ENCODE data around the gene TMED1. TPM values are rescaled to one million over a fixed set of nuclear protein-coding genes. Genes with fewer than 3 reads are reported as not detected.

Gene TMED1
- total RNA-seq, 2 donors from 2014 or later = 15.2 to 24.1 TPM

DNA sequence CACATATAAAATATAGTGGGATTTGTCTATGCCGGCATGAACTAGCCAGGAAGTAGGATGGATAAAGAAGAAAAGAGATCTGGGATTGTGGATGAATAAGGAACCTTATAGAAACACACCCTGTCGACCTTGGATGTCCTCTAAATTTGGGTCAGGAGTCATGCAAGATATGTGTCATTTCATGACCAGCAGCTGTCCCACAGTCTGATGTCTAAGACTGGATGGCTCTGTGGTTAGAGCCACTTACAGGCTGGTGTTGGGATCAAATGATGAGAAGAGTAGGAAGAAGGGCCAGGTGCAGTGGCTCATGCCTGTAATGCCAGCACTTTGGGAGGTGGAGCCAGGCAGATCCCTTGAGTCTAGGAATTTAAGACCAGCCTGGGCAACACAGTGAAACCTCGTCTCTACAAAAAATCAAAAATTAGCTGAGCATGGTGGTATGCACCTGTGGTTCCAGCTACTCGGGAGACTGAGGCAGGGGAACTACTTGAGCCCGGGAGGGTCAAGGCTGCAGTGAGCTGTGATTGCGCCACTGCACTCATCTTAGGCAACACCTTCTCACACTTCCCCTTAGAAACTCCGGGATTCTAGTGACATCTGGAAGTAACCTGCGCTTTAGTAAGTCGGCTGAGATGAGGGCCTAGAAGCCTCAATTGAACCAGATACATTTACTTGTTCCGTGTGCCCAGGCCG is 30.8 kb downstream of the TMED1 start:
- H3K9me3 Mint-ChIP-seq = no peaks in the 10 kb centered on the region
- H3K27me3 Mint-ChIP-seq = no peaks in the 10 kb centered on the region
- DNase-seq (ENCODE audit: low spot score) = no peak
- H3K27ac Mint-ChIP-seq = peak overlapping the region; percentile 4 to 55
- peaks cover 21% of the 10 kb centered on the region for H3K36me3 Mint-ChIP-seq
- no peak overlapping the region for H3K4me3 Mint-ChIP-seq
- no peak for ATAC-seq
- H3K4me1 Mint-ChIP-seq (ENCODE audit: low read depth in 2 of 2) = peaks cover 41 to 47% of the 10 kb centered on the region in 2 donors

- Mint-ChIP-seq H3K27me3 (no peaks in the 10 kb centered on the region), H3K27ac (peak overlapping the region; percentile 60 to 86), H3K36me3 (peaks cover 9% of the 10 kb centered on the region), H3K4me1 (ENCODE audit: low read depth in 2 of 2) (peaks cover 35 to 45% of the 10 kb centered on the region in 2 donors), H3K9me3 (no peaks in the 10 kb centered on the region), H3K4me3 (no peak overlapping the region)
- DNase-seq (ENCODE audit: low spot score) = no peak
- ATAC-seq = no peak
These were observed 32.8 kb downstream of the TMED1 start for GRCh38 chr19:10803252-10803651.

- Mint-ChIP-seq H3K27me3 (no peaks in the 10 kb centered on the region), H3K27ac (peak overlapping the region in 1 of 2 donors; percentile 86), H3K4me3 (no peak overlapping the region), H3K36me3 (peaks cover 7% of the 10 kb centered on the region), H3K9me3 (no peaks in the 10 kb centered on the region), H3K4me1 (ENCODE audit: low read depth in 2 of 2) (peaks cover 37 to 52% of the 10 kb centered on the region in 2 donors)
- DNase-seq (ENCODE audit: low spot score) (no peak), ATAC-seq (no peak)
These were observed 33.5 kb downstream of the TMED1 start for GRCh38 chr19:10802479-10802878.

- Mint-ChIP-seq H3K27me3 (no peaks in the 10 kb centered on the region), H3K36me3 (peaks cover 7% of the 10 kb centered on the region)
- ATAC-seq = no peak
These were observed 35.5 kb downstream of the TMED1 start for GRCh38 chr19:10800488-10800887.

DNA sequence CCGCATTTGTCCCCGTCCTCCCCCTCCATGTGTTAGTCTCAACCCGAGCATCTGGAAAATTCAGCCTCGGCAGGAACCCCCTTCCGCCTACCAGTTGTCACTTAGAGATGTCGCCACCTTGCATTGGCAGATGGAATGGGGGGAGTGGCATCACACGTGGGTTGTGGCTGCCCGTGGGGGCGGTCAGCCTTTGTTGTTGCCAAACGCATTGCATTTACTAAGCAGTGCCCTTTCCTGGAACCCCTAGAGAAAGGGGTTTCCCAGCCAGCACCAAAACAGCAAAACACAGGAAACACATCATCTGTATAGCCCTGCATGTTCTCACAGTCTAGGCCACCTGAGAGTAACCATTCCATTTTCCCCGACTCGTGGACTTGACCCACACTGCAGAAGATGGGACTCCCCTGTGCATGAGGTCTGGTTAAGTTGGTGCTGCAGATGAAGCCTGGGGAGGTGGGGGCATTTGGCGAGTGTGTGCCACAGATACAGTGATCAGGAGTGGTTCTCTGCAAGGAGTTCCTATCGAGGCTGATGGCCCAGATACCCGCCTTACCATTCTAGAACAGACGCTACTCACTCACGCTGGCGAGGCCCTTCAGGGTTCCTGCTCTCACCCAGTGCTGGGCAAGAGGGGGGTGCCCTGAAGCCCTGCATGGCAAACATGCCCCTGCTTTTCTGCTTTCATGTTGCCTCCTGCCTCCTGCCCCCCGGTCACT is 38.3 kb downstream of the TMED1 start:
- Mint-ChIP-seq H3K36me3 (peaks cover 6% of the 10 kb centered on the region), H3K27me3 (no peaks in the 10 kb centered on the region)
- ATAC-seq = peak; percentile 92

More at GRCh38 chr19:10800488-10800887, 35.5 kb downstream of the TMED1 start:
- Mint-ChIP-seq H3K27ac (peak overlapping the region; percentile 93 to 99), H3K4me1 (ENCODE audit: low read depth in 2 of 2) (peaks cover 45 to 54% of the 10 kb centered on the region in 2 donors), H3K9me3 (no peaks in the 10 kb centered on the region), H3K4me3 (no peak overlapping the region)
- DNase-seq (ENCODE audit: low spot score) = no peak

DNA sequence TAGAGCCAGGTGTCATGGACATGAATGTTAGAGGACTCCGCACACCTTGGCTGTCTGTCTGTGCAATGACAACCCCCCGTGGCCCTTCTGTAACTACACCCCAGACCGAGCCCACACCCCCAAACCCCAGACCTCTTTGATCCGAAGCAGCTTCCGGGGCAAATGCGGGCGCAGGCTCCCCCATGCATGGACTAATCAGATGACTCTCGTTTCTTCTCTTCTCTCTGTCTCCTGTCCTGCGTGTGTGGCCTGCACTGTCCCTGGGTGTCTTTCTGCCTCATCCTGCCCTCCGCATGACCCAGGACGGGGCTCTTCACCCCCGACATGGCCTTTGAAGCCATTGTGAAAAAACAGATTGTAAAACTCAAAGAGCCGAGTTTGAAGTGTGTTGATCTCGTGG is 38.9 kb downstream of the TMED1 start:
- ATAC-seq (peak; percentile 74), DNase-seq (ENCODE audit: low spot score) (peak; percentile 78)
- peak overlapping the region; percentile 93 for H3K4me3 Mint-ChIP-seq
- peaks cover 42 to 58% of the 10 kb centered on the region in 2 donors for H3K4me1 Mint-ChIP-seq (ENCODE audit: low read depth in 2 of 2)
- peak overlapping the region; percentile 93 to 99 for H3K27ac Mint-ChIP-seq
- no peaks in the 10 kb centered on the region for H3K9me3 Mint-ChIP-seq
- H3K27me3 Mint-ChIP-seq = no peaks in the 10 kb centered on the region
- H3K36me3 Mint-ChIP-seq = peaks cover 6% of the 10 kb centered on the region

More for the DNA sequence above, 38.3 kb downstream of the TMED1 start:
- Mint-ChIP-seq H3K9me3 (no peaks in the 10 kb centered on the region), H3K4me1 (ENCODE audit: low read depth in 2 of 2) (peaks cover 42 to 57% of the 10 kb centered on the region in 2 donors), H3K27ac (peak overlapping the region; percentile 93 to 99), H3K4me3 (peak overlapping the region; percentile 93)
- DNase-seq (ENCODE audit: low spot score) = peak; percentile 99

GRCh38 chr19:10796653-10797052 is 39.4 kb downstream of the TMED1 start:
- no peak for ATAC-seq
- Mint-ChIP-seq H3K4me3 (peak overlapping the region; percentile 93), H3K36me3 (peaks cover 6% of the 10 kb centered on the region), H3K27me3 (no peaks in the 10 kb centered on the region), H3K9me3 (no peaks in the 10 kb centered on the region), H3K27ac (peak overlapping the region; percentile 93 to 99), H3K4me1 (ENCODE audit: low read depth in 2 of 2) (peaks cover 42 to 59% of the 10 kb centered on the region in 2 donors)
- no peak for DNase-seq (ENCODE audit: low spot score)

- H3K4me1 Mint-ChIP-seq (ENCODE audit: low read depth in 2 of 2) = peaks cover 10 to 28% of the 10 kb centered on the region in 2 donors
- no peak for ATAC-seq
These were observed 46.1 kb downstream of the TMED1 start for GRCh38 chr19:10789866-10790265.

DNA sequence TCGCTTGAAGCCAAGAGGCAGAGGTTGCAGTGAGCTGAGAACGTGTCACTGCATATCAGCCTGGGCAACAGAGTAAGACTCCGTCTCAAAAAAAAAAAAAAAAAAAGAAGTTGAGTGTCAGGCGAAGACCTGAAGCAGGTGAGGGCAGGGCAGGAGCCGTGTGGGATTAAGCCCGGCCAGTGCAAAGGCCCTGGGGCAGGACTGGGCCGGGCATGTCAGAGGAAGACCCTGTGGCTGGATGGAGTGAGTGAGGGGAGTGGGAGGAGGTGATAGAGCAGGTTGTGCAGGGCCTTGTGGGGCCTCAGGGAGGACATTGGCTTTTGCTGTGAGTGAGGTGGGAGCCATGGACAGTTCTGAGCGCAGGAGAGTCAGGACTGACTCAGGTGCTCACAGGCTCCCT is 47.9 kb downstream of the TMED1 start:
- Mint-ChIP-seq H3K36me3 (peaks cover 9% of the 10 kb centered on the region), H3K27me3 (no peaks in the 10 kb centered on the region), H3K9me3 (no peaks in the 10 kb centered on the region), H3K4me3 (no peak overlapping the region), H3K27ac (peak overlapping the region in 1 of 2 donors; percentile 71), H3K4me1 (ENCODE audit: low read depth in 2 of 2) (peaks cover 2 to 20% of the 10 kb centered on the region in 2 donors)
- DNase-seq (ENCODE audit: low spot score) (no peak), ATAC-seq (no peak)

More at GRCh38 chr19:10789866-10790265, 46.1 kb downstream of the TMED1 start:
- Mint-ChIP-seq H3K27ac (no peak overlapping the region), H3K36me3 (peaks cover 15% of the 10 kb centered on the region), H3K27me3 (no peaks in the 10 kb centered on the region), H3K9me3 (no peaks in the 10 kb centered on the region), H3K4me3 (no peak overlapping the region)
- no peak for DNase-seq (ENCODE audit: low spot score)

GRCh38 chr19:10784257-10784656 is 51.8 kb downstream of the TMED1 start:
- no peak for ATAC-seq
- H3K27ac Mint-ChIP-seq = peak overlapping the region in 1 of 2 donors; percentile 16

DNA sequence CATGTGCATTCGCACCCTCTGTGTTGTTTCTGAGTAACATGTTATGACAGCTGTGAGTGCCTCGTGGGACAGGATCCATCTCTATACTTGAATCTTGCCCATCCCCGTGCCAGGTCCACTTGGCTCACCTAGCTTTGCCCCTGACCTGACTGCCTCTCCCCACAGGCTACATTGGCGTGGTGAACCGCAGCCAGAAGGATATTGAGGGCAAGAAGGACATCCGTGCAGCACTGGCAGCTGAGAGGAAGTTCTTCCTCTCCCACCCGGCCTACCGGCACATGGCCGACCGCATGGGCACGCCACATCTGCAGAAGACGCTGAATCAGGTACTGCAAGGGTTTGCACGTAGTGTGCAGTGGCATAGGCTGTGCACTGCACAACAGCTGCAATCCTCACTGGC is 53.2 kb downstream of the TMED1 start:
- Mint-ChIP-seq H3K36me3 (peaks cover 15% of the 10 kb centered on the region), H3K4me3 (no peak overlapping the region), H3K27ac (no peak overlapping the region), H3K9me3 (no peaks in the 10 kb centered on the region), H3K27me3 (no peaks in the 10 kb centered on the region), H3K4me1 (ENCODE audit: low read depth in 2 of 2) (peaks cover 0 to 32% of the 10 kb centered on the region in 2 donors)
- no peak for ATAC-seq
- DNase-seq (ENCODE audit: low spot score) = no peak

More at GRCh38 chr19:10784257-10784656, 51.8 kb downstream of the TMED1 start:
- Mint-ChIP-seq H3K4me1 (ENCODE audit: low read depth in 2 of 2) (peaks cover 0 to 34% of the 10 kb centered on the region in 2 donors), H3K36me3 (peaks cover 15% of the 10 kb centered on the region), H3K27me3 (no peaks in the 10 kb centered on the region), H3K9me3 (no peaks in the 10 kb centered on the region), H3K4me3 (no peak overlapping the region)
- no peak for DNase-seq (ENCODE audit: low spot score)
